Cardiac septum (tissue), 1 donor: ENCODE measurements around the gene OR2B6. TPM values are rescaled to one million over a fixed set of nuclear protein-coding genes. Genes with fewer than 3 reads are reported as not detected.

Experiments
- DNase-seq: peaks from one replicate; pipeline ENCODE4 v3.0.0-alpha.2; 2020; ENCODE audit warnings: low spot score
- intact Hi-C: fragments of 100-400 bp; cut with DNase I; formaldehyde crosslinking; loops from one replicate; pipeline ENCODE4 v1.14.0; 2022
- total RNA-seq: library from RNA; stranded (reverse); fragmentation: NEBNext Ultra II Directional; extraction: Animal tissue kit (Norgen Biotek cat#: 25700); gene quantifications from one replicate; pipeline ENCODE4 v1.2.1, GENCODE V29; 2021
- donor health status: DM: no; HTN: no; CAD: no.

The OR2B6 gene
- total RNA-seq, 1 donor from 2014 or later, result not detected

DNA sequence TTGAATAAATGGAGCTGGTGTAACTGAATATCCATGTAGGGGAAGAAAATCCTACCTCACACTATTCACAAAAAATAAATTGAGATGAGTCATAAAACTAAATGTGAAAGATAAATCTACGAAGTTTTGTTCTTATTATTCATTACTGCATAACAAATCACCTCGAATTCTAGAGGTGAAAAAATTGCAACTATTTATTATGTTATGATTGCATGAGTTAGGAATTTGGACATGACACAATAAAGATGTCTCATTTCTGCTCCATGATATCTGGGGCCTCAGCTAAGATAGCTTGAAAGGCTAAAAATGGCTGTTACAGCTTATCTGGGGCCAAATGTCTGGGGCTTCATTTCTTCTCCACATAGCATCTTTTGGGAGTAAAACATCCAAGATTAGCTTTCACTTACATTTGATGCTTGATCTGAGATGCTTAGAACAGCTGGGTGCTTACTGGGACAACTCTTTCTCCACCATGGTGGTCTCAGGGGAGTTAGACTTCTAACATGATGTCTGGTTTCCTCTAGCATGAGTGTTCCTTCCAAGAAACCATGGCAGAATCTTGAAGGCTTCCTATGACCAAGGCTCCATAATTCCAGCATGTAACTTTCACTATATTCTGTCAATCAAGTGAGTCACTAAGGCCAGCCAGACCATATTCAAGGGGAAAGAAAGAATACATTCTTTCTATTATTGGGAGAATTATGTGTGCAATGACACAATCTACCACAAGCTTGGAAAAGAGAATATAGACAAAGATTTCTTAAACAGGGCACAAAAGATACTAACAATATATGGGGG is 30.1 kb downstream of the OR2B6 start:
- no peak for DNase-seq

GRCh38 chr6:27994616-27995015 is 37.6 kb downstream of the OR2B6 start:
- DNase-seq, result no peak
- intact Hi-C loops, result no loop called here

More for the DNA sequence above, 30.1 kb downstream of the OR2B6 start:
- intact Hi-C loops, result no loop called here

GRCh38 chr6:28000351-28001045 is 43.5 kb downstream of the OR2B6 start:
- intact Hi-C loops, result no loop called here
- no peak for DNase-seq

DNA sequence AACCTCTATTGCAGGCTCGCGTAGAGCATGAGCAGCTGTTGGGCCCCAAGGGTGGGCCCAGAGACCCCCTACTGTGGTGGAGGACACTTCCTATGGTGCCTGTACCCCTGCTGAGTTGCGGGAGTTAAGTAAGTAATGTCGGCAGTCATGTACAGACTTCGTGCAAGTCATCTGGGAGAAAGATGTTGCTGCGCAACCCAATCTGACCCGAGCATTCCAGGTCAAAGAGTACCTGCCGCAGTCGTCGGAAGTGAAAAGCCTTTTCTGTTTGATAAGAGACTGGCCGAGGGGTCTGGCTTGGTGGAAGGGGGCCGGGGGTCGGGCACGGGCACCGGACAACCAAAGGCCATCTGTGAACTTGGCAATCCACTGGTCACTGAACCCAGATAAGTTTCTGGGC is 44.3 kb downstream of the OR2B6 start:
- intact Hi-C loops, result no loop called here
- DNase-seq, result no peak

DNA sequence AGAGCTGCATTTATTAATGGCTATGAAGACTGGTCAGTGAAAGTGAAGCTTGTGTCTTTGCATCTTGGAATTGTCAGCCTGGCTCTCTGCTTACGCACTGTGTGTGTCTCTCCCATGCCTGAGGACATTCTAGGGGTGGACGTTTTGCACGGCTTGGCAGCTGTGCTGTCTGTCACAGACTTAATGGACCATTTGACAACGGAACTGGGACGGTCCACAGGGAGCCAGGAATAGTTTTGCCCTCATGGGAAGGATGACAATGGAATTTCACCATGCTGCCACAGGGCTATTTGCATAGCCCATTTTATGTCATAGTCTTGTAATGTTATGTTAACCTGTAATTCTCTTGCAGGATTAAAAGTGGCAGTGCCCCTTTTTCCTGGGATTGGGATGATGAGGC is 44.7 kb downstream of the OR2B6 start:
- intact Hi-C loops, result no loop called here
- no peak for DNase-seq

DNA sequence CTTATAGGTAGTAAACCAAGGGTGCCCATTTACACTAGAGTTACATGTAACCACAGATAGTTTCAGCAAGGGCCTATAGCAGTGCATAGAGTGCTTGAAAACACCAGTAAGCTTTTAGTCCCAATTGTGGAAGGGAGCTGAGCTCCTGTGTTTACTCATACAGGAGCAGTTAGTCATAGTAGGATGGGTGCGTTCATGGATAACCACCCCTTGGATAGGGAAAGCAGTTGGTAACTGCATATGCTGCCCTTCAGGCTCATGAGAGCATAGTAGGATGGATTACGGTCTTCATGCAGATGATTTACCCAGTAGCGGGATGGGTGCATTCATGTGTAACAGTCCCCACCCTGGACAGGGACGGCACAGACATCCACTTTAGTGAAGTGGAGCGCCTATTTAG is 45.1 kb downstream of the OR2B6 start:
- intact Hi-C loops, result no loop called here
- DNase-seq, result no peak

DNA sequence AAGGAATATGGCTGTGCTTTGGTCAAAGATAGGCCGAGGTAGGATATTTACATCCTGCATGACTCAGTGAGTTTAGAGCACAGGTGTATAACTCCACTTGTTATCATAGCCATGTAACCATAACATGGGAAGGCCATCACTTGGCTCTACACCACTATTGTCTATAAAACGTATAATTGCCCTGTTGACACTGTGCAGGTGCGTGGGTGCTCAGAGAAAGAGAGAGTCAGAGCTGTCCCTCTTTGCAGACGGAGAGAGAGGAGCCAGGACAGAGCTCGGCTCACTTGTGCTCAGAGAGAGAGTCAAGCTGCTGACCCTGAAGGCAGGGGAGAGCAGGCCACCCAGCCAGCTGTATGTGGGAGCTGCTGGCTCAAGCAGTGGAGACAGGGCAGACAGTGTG is 46.0 kb downstream of the OR2B6 start:
- intact Hi-C loops, result no loop called here
- DNase-seq, result no peak

GRCh38 chr6:28003661-28004060 is 46.6 kb downstream of the OR2B6 start:
- intact Hi-C loops, result no loop called here
- DNase-seq, result no peak

DNA sequence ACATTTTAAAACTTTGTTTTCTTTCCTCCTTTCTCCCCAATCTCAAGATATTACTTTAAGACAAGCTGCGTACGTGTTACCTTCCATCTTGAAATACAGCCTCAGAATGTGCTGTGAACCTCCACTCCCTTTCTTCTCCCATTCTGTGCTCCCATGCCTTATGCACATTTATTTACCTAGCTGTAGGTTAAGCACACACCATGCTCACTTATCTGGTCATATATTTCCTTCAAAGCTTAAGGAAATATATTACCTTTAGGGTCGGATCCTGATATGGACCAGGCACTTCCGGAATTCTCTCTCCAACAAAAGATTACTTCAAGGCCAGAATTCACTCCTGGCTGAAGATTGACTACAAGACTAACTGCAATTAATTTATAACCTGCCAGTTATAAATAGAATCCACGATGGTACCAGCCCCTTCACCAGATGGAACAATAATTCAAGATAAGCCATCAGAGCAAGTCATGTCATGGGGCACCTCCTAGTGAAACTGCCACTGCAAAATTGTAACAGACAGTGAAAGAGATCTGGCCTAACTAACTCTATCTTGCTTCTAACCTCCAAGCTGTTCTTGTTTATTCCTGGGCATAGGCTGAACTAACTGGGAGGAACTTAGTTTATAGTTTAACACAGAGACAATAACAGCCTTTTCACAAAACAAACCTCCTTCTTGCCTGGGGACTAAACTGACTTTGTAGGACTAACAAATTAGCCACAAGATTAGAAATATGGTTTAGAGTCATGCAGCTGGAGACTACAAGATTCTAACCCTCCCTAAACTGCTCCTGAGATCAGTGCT is 47.5 kb downstream of the OR2B6 start:
- no peak for DNase-seq
- intact Hi-C loops, result no loop called here

DNA sequence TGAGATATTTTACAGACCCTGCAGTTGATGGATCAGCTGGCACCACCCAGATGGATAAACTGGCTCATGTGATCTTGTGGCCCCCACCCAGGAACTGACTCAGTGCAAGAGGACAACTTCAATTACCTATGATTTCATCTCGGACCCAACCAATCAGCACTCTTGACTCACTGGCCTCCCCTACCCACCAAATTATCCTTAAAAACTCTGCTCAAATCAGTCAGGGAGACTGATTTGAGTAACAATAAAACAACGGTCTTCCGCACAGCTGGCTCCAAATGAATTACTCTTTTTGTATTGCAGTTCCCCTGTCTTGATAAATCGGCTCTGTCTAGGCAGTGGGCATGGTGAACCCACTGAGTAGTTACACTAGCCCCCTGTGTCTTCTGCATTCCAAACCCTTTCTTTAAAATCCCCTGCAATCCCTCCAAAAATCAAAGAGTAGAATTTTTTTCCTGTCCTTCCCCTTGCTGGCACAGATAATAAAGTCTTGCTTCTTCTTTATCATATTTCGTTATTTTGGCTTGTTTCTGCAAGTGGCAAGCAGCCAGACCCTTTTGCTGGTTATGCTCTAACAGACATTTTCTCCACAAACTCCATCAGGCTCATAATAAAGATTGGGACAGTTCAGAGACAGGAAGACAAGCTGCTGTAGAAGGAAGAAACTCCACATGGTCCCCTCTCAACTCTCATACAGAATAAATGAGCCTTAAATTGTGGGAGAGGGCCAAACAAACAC is 48.3 kb downstream of the OR2B6 start:
- no peak for DNase-seq
- intact Hi-C loops, result no loop called here

DNA sequence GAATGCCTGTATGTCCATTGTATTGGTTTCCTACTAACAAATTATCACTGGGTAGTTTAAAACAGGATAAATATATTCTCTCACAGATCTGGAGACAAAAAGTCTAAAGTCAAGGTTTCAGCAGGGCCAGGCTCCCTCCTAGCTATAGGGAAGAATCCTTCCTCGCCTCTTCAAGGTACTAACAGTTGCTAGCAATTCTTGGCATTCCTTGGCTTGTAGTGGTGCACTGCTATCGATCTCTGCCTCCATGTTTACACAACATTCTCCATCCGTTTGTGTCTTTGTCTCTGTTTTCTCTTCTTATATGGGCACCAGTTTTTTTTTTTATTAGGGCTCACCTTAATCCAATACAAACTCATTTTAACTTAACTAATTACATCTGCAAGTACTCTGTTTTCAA is 48.9 kb downstream of the OR2B6 start:
- intact Hi-C loops, result no loop called here
- DNase-seq, result no peak

Other genes with a start within 250 kb of the OR2B6 start
- gene OR2B2, start 44.8 kb upstream of the OR2B6 start, total RNA-seq, result not detected
- 0.13 TPM for gene ZNF165, start 123.3 kb downstream of the OR2B6 start, total RNA-seq
- gene ZSCAN16, start 167.4 kb downstream of the OR2B6 start, total RNA-seq, result 1.9 TPM
- 15.7 TPM for gene ZKSCAN8, start 184.6 kb downstream of the OR2B6 start, total RNA-seq